Activated naive CD4-positive, alpha-beta T cell (primary cell): ENCODE results near the gene CYBRD1.
"Not testable (repeated sequence)": the region's sequence is repeated elsewhere in the genome, so short reads cannot be mapped to it uniquely, and the experiment has no call there.

Experiments
- DNase-seq, 4 experiments: peaks; one replicate each; lab custom pipeline; 2025; lab: John Stamatoyannopoulos, UW

The CYBRD1 gene

GRCh38 chr2:171522052-171522787 lies at the start of gene CYBRD1:
TSS of gene CYBRD1 (plus strand) at chr2:171522474. CDS start at chr2:171522546, 72 bp downstream.
- no peak for DNase-seq

GRCh38 chr2:171475979-171476378 lies 46.3 kb upstream of the CYBRD1 start:
- no peak for DNase-seq

GRCh38 chr2:171478345-171478744 lies 43.9 kb upstream of the CYBRD1 start:
- DNase-seq = no peak

- no peak for DNase-seq
Observed at GRCh38 chr2:171479154-171479814, 43.0 kb upstream of the CYBRD1 start.

- no peak for DNase-seq
Observed at GRCh38 chr2:171480908-171481307, 41.4 kb upstream of the CYBRD1 start.

- no peak for DNase-seq
Observed at GRCh38 chr2:171482308-171482707, 40.0 kb upstream of the CYBRD1 start.

- no peak for DNase-seq
Observed at GRCh38 chr2:171482877-171483276, 39.4 kb upstream of the CYBRD1 start.

- no peak for DNase-seq
Observed at GRCh38 chr2:171483793-171484192, 38.5 kb upstream of the CYBRD1 start.

- no peak for DNase-seq
Observed at GRCh38 chr2:171485116-171485515, 37.2 kb upstream of the CYBRD1 start.

- DNase-seq = no peak
Observed at GRCh38 chr2:171487201-171487600, 35.1 kb upstream of the CYBRD1 start.

GRCh38 chr2:171487803-171488259 lies 34.4 kb upstream of the CYBRD1 start:
- DNase-seq = no peak

- DNase-seq = no peak
Observed at GRCh38 chr2:171490577-171490976, 31.7 kb upstream of the CYBRD1 start.

- DNase-seq = no peak
Observed at GRCh38 chr2:171491292-171491691, 31.0 kb upstream of the CYBRD1 start.

- DNase-seq = no peak
Observed at GRCh38 chr2:171492664-171493063, 29.6 kb upstream of the CYBRD1 start.

GRCh38 chr2:171497664-171498063 lies 24.6 kb upstream of the CYBRD1 start:
- DNase-seq = not testable (repeated sequence)

- DNase-seq = no peak
Observed at GRCh38 chr2:171505374-171505773, 16.9 kb upstream of the CYBRD1 start.

- no peak for DNase-seq
Observed at GRCh38 chr2:171509945-171510731, 12.1 kb upstream of the CYBRD1 start.

- DNase-seq = no peak
Observed at GRCh38 chr2:171512014-171512413, 10.3 kb upstream of the CYBRD1 start.

- no peak for DNase-seq
Observed at GRCh38 chr2:171512683-171513195, 9.5 kb upstream of the CYBRD1 start.

GRCh38 chr2:171513719-171514160 lies 8.5 kb upstream of the CYBRD1 start:
- no peak for DNase-seq

GRCh38 chr2:171514908-171515582 lies 7.2 kb upstream of the CYBRD1 start:
- no peak for DNase-seq
